NOMO-1 (cell line): ENCODE data around the gene SDK2.

Experiments
- DNase-seq, 2 experiments: peaks; one replicate each; lab custom pipeline; 2025; ENCODE audit not compliant: unreplicated experiment in 2 of 2; lab: John Stamatoyannopoulos, UW

Gene SDK2

GRCh38 chr17:73402466-73402865 is 241.8 kb downstream of the SDK2 start:
- DNase-seq, result no peak

GRCh38 chr17:73401911-73402310 is 242.3 kb downstream of the SDK2 start:
- DNase-seq, result peak in 1 of 2 experiments; percentile 27

- DNase-seq, result no peak
These were observed 243.2 kb downstream of the SDK2 start for GRCh38 chr17:73400915-73401545.

GRCh38 chr17:73399056-73399455 is 245.2 kb downstream of the SDK2 start:
- no peak for DNase-seq

GRCh38 chr17:73397856-73398540 is 246.2 kb downstream of the SDK2 start:
- no peak for DNase-seq

GRCh38 chr17:73397278-73397826 is 246.9 kb downstream of the SDK2 start:
- no peak for DNase-seq

- no peak for DNase-seq
These were observed 247.6 kb downstream of the SDK2 start for GRCh38 chr17:73396431-73397277.

GRCh38 chr17:73394512-73395450 is 249.5 kb downstream of the SDK2 start:
- no peak for DNase-seq

- DNase-seq, result no peak
These were observed 250.3 kb downstream of the SDK2 start for GRCh38 chr17:73393962-73394361.

- DNase-seq, result no peak
These were observed 250.9 kb downstream of the SDK2 start for GRCh38 chr17:73393381-73393780.

GRCh38 chr17:73391331-73392265 is 252.6 kb downstream of the SDK2 start:
- no peak for DNase-seq

- DNase-seq, result no peak
These were observed 253.4 kb downstream of the SDK2 start for GRCh38 chr17:73390851-73391250.

- no peak for DNase-seq
These were observed 254.0 kb downstream of the SDK2 start for GRCh38 chr17:73390221-73390620.

- DNase-seq, result no peak
These were observed 254.8 kb downstream of the SDK2 start for GRCh38 chr17:73389411-73389810.

- DNase-seq, result no peak
These were observed 255.7 kb downstream of the SDK2 start for GRCh38 chr17:73388578-73388905.

- DNase-seq, result no peak
These were observed 256.3 kb downstream of the SDK2 start for GRCh38 chr17:73387746-73388577.

GRCh38 chr17:73386561-73386960 is 257.7 kb downstream of the SDK2 start:
- no peak for DNase-seq

GRCh38 chr17:73384926-73385325 is 259.3 kb downstream of the SDK2 start:
- no peak for DNase-seq
